ENCODE results near the gene TBX5.

The TBX5 gene

DNA sequence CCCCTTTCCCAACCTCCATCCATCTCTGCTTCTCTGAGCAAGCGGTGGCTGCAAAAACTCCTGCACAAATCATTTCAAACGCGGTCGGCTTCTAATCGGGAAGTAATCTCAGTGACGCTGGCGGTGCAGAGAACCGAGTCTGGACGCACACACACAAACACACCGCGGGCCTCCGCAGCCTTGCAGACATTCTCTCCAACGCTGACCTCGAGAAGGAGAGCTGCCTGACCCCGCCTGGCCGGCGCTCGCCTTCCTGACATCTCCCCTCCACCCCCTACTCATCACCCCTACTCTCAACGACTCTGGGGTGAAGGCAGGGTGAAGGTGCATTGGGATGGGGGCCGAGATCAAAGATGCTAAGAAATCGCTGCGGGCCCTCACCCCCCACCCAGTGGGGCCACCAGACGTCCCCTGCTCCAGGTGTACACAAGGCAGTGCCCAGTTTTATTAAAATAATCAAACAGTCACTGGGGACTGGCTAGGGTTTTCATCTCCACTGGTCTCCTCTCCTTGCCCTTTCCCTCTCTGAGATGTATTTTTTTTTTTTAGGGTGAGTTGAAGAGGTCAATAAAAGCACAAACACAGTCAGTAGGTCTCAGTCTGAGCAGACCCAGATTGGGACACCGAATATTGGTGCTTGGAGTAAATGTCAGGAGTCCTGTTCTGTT lies 506 bp upstream of the TBX5 start:
- peak overlapping the region; percentile 65 for H3K4me3 ChIP-seq (ENCODE audit: control insufficient read depth, low read depth, low read length)
- TF ChIP-seq, protein P1, sequence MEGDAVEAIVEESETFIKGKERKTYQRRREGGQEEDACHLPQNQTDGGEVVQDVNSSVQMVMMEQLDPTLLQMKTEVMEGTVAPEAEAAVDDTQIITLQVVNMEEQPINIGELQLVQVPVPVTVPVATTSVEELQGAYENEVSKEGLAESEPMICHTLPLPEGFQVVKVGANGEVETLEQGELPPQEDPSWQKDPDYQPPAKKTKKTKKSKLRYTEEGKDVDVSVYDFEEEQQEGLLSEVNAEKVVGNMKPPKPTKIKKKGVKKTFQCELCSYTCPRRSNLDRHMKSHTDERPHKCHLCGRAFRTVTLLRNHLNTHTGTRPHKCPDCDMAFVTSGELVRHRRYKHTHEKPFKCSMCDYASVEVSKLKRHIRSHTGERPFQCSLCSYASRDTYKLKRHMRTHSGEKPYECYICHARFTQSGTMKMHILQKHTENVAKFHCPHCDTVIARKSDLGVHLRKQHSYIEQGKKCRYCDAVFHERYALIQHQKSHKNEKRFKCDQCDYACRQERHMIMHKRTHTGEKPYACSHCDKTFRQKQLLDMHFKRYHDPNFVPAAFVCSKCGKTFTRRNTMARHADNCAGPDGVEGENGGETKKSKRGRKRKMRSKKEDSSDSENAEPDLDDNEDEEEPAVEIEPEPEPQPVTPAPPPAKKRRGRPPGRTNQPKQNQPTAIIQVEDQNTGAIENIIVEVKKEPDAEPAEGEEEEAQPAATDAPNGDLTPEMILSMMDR (conservative IDR thresholded peaks at IDR 0.05; ENCODE audit: control insufficient read depth, insufficient read depth, low read depth, low read length) = no peak
- peak; percentile 67 for DNase-seq (ENCODE audit: low read depth)

DNA sequence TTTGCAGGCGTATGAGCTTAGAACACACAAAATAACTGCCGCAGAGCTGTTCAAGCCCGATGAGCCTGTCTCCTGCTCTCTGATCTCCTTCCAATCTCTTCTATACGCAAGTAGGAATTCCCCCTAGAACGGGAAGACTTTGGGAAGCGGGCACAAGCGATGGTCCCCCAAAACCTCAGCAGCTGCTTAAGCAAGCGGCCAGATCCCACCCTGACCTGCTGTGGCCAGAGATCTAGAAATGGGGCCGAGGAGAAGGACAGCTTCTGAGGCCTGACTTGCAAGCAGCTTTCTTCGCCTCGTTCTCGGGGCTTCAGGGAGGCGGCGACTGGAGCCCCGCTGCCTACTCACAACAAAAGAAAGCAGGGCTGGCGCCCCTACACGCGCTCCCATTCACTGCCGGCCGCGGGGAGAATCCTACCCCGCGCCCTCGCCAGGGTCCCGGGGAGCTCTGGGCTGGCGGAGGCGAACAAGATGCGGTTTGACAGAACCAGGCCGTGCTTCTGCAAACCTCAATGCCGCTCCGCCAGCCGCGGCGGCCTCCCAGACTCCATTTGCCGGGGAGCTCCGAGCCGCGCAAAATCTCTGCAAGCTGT lies 922 bp downstream of the TBX5 start:
- DNase-seq (ENCODE audit: low read depth) = peak; percentile 40
- TF ChIP-seq, protein P1 (conservative IDR thresholded peaks at IDR 0.05; ENCODE audit: control insufficient read depth, insufficient read depth, low read depth, low read length) = no peak
- H3K4me3 ChIP-seq (ENCODE audit: control insufficient read depth, low read depth, low read length) = peak overlapping the region; percentile 65

DNA sequence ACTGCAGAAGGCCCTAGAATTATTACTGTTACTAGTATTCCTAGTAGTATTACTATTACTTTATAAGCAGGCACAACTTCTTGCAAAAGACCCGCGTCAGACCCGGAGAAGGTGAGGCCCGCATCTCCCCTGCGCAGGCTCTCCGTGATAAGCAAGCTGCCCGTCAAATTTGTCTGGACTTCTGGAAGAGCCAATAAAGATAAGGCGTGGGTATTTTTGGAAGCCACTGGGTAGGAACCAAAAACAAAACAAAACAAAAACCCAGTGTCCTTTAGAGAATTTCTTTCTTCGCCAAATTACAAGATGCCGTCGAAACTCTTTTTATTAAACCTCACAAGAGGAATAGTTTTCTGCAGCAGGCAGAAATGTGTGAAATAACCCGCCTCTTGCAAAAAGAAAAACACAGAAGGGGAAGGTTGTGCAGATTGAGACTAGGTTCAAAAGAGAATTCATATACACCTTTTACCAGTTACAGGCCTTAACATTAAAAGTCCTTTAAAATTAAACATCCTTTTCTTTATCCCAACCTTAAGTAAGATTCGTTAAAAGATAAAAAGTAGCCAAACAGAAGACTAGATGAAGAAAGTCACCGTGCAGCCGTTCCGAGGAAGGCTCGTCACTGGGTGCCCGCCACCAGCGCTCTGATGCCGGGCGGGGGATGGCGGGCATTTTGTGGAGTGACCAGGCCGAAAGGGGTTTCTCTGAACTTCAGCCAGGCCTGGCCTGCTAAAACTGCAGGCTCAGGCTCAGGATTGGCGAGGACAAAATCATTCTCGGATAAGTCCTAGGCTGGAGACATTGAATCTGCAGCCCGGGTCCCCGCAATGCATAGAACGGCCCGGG lies 1.6 kb downstream of the TBX5 start:
- peak; percentile 46 for DNase-seq (ENCODE audit: low read depth)
- peak overlapping the region; percentile 65 for H3K4me3 ChIP-seq (ENCODE audit: control insufficient read depth, low read depth, low read length)
- TF ChIP-seq, protein P1 (conservative IDR thresholded peaks at IDR 0.05; ENCODE audit: control insufficient read depth, insufficient read depth, low read depth, low read length) = no peak

DNA sequence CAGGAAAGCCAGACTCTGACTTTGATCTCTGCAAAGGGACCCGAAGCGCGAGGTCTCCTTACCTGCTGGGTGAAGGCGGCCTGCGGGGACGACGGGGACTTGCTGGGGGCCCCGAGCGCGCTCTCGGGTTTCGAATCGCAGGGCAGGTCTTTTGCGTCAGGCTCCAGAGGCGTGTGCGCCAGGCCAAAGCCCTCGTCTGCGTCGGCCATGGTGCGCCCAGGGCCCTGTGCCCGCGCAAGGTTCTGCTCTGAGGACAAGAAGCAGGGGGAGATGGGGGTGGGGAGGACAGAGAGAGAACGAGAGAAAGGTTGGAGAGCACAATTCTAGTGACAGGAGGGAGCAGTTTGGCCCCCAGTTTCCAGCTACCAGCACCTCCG lies 2.3 kb downstream of the TBX5 start:
- peak; percentile 61 for DNase-seq (ENCODE audit: low read depth)
- TF ChIP-seq, protein P1 (conservative IDR thresholded peaks at IDR 0.05; ENCODE audit: control insufficient read depth, insufficient read depth, low read depth, low read length) = no peak
- H3K4me3 ChIP-seq (ENCODE audit: control insufficient read depth, low read depth, low read length) = peak overlapping the region; percentile 65

DNA sequence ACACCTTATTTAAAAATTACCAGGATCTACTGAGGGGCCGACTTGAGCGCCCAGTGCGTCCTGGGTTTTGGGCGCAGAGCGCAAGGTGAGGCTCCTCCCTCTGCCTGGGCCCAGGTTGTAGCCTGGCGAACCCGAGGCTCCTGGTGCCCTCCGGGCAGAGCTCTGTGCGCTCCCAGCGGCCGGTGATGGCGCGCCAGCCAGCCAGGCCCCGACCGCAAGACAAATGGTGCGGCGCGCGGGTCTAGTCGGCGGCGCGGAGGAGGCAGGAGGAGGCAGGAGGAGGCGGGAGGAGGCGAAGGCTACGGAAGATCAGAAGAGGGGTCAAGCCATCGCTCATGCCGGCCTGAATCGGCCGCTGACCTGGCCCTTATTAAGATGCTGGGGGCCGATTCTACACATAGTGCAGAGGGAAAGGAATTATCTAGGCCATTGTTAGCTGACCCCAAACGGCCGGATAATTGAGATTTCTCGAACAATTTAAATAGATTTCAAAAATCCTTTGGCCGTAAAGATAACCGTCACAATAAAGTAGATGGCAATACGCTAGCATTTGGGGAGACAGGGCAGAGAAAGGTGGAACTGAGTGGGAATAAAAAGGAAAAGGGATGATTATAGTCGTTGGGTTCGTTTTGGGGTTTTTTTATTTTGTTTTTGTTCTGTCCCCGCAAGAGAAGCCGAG lies 2.8 kb downstream of the TBX5 start:
- TF ChIP-seq, protein P1 (conservative IDR thresholded peaks at IDR 0.05; ENCODE audit: control insufficient read depth, insufficient read depth, low read depth, low read length) = no peak
- peak overlapping the region; percentile 65 for H3K4me3 ChIP-seq (ENCODE audit: control insufficient read depth, low read depth, low read length)
- peak; percentile 64 for DNase-seq (ENCODE audit: low read depth)

DNA sequence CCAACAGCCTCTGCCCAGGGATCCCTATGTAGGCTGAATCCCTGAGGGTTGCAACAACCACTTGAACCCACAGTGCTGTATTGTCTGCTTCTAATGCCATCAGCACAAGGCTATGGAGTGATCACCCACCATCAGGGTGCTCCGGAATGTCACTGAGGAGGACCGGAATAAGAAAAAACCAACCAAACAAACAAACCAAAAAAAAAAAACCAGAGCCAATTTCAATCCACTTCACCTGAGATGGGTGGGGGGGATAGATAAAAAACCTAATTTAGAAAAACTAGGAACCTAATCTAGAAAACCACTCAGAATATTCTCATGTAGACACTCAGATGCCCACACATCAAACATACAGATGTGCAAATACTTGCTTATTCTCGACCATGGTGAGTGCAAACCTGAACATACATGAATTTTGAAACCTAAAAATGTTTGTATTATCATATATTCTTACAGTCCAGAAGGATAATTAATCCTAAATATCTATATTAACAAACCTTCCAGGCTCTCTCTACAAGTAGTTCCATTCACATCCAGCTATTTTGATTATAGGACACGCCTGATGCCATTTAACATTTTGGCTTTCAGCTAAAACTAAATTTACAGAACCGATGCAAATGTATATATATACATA lies 3.7 kb downstream of the TBX5 start:
- DNase-seq (ENCODE audit: low read depth) = peak; percentile 23
- TF ChIP-seq, protein P1 (conservative IDR thresholded peaks at IDR 0.05; ENCODE audit: control insufficient read depth, insufficient read depth, low read depth, low read length) = no peak
- peak overlapping the region; percentile 65 for H3K4me3 ChIP-seq (ENCODE audit: control insufficient read depth, low read depth, low read length)
